HEK293 (cell line): ENCODE measurements around the gene BRDT.

Experiments used
- CTCF ChIA-PET: fragments of 350-600 bp; formaldehyde crosslinking; extraction: SDS; loops from one replicate; lab custom pipeline; 2021; ENCODE audit warnings: antibody characterized with exemption; lab: Yijun Ruan, JAX
- POLR2A ChIA-PET: fragments of 300-600 bp; formaldehyde crosslinking; extraction: SDS; loops from one replicate; lab custom pipeline; 2020; ENCODE audit warnings: antibody characterized with exemption, inconsistent platforms; lab: Yijun Ruan, JAX
- H3K27ac ChIP-seq: fragments of 200-500 bp; sonication (Bioruptor generic); 2 replicates; pipeline ENCODE4 v1.5.1; 2014; ENCODE audit warnings: low read depth, low read length, control low read depth, inconsistent platforms; ENCODE audit errors: extremely low read depth
- H3K36me3 ChIP-seq, 2 experiments: fragments of 200-500 bp in 1 of 2; sonication (Bioruptor generic) in 1 of 2; 1 replicate in 1 of 2; 2 replicates in 1 of 2; pipeline ENCODE4 v1.5.1; 2014 to 2017; ENCODE audit warnings: inconsistent platforms in 2 of 2, low read length in 2 of 2; ENCODE audit not compliant: control insufficient read depth in 2 of 2, insufficient read depth in 1 of 2
- H3K4me1 ChIP-seq: fragments of 200-500 bp; sonication (Bioruptor generic); 2 replicates; pipeline ENCODE4 v1.5.1; 2014; ENCODE audit warnings: mild to moderate bottlenecking, low read length, inconsistent platforms; ENCODE audit not compliant: control insufficient read depth, insufficient read depth
- H3K4me3 ChIP-seq: 2 replicates; pipeline ENCODE4 v1.5.1; 2011; ENCODE audit warnings: low read depth, mild to moderate bottlenecking, control low read depth, low read length, moderate library complexity
- H3K9me3 ChIP-seq: fragments of 200-500 bp; sonication (Bioruptor generic); 2 replicates; pipeline ENCODE4 v1.5.1; 2014; ENCODE audit warnings: low read depth, low read length, inconsistent platforms; ENCODE audit not compliant: control insufficient read depth, insufficient read depth
- KLF16 ChIP-seq: fragments of 450-650 bp; formaldehyde crosslinking; IDR thresholded peaks from 2 replicates; pipeline ENCODE4 v1.5.1; 2017; ENCODE audit warnings: missing biosample characterization, missing genetic modification characterization
- REPIN1 ChIP-seq: fragments of 450-650 bp; formaldehyde crosslinking; IDR thresholded peaks from 2 replicates; pipeline ENCODE4 v1.5.1; 2017; ENCODE audit warnings: missing biosample characterization, missing genetic modification characterization, low read depth
- TCF7L2 ChIP-seq: IDR thresholded peaks from 2 replicates; pipeline ENCODE4 v1.6.1; 2011; ENCODE audit warnings: low read depth, mild to moderate bottlenecking, inconsistent platforms, low read length, moderate library complexity, borderline replicate concordance
- TRIM28 ChIP-seq: IDR thresholded peaks from 2 replicates; pipeline ENCODE4 v1.6.1; 2011; ENCODE audit warnings: low read length, control low read depth, borderline replicate concordance
- ZBTB8A ChIP-seq: fragments of 450-650 bp; formaldehyde crosslinking; IDR thresholded peaks from 2 replicates; pipeline ENCODE4 v1.5.1; 2016; ENCODE audit warnings: missing biosample characterization, missing genetic modification characterization
- ZIC2 ChIP-seq: fragments of 450-650 bp; formaldehyde crosslinking; IDR thresholded peaks from 2 replicates; pipeline ENCODE4 v1.5.1; 2016; ENCODE audit warnings: missing biosample characterization, missing genetic modification characterization
- ZNF138 ChIP-seq: fragments of 450-650 bp; formaldehyde crosslinking; IDR thresholded peaks from 2 replicates; pipeline ENCODE4 v1.5.1; 2016; ENCODE audit warnings: missing biosample characterization, missing genetic modification characterization, borderline replicate concordance
- ZNF335 ChIP-seq: fragments of 450-650 bp; formaldehyde crosslinking; conservative IDR thresholded peaks from 2 replicates; pipeline ENCODE4 v1.5.1; 2016; ENCODE audit warnings: missing biosample characterization, missing genetic modification characterization
- ZNF37A ChIP-seq: fragments of 450-650 bp; IDR thresholded peaks from 2 replicates; pipeline ENCODE4 v1.5.1; 2018; ENCODE audit warnings: missing biosample characterization, missing genetic modification characterization
- ZNF529 ChIP-seq: fragments of 450-650 bp; formaldehyde crosslinking; IDR thresholded peaks from 2 replicates; pipeline ENCODE4 v1.5.1; 2017; ENCODE audit warnings: missing genetic modification characterization, missing biosample characterization; ENCODE audit not compliant: insufficient replicate concordance
- ZNF530 ChIP-seq: fragments of 450-650 bp; formaldehyde crosslinking; IDR thresholded peaks from 2 replicates; pipeline ENCODE4 v1.5.1; 2016; ENCODE audit warnings: low read depth, missing biosample characterization, missing genetic modification characterization
- ZNF561 ChIP-seq: fragments of 450-650 bp; IDR thresholded peaks from 2 replicates; pipeline ENCODE4 v1.5.1; 2018; ENCODE audit warnings: missing biosample characterization, missing genetic modification characterization, borderline replicate concordance
- ZNF654 ChIP-seq: fragments of 450-650 bp; formaldehyde crosslinking; IDR thresholded peaks from 2 replicates; pipeline ENCODE4 v1.5.1; 2016; ENCODE audit warnings: low read depth, missing biosample characterization, missing genetic modification characterization
- ZNF658 ChIP-seq: fragments of 450-650 bp; formaldehyde crosslinking; IDR thresholded peaks from 2 replicates; pipeline ENCODE4; 2016; ENCODE audit warnings: missing biosample characterization, missing genetic modification characterization
- ZNF670 ChIP-seq: fragments of 450-650 bp; formaldehyde crosslinking; IDR thresholded peaks from 2 replicates; pipeline ENCODE4 v1.5.1; 2016; ENCODE audit warnings: missing biosample characterization, missing genetic modification characterization, low read depth
- ZNF76 ChIP-seq: fragments of 450-650 bp; formaldehyde crosslinking; IDR thresholded peaks from 2 replicates; pipeline ENCODE4; 2016; ENCODE audit warnings: low read depth, missing biosample characterization, missing genetic modification characterization, borderline replicate concordance
- ZSCAN16 ChIP-seq: fragments of 450-650 bp; formaldehyde crosslinking; IDR thresholded peaks from 2 replicates; pipeline ENCODE4 v1.5.1; 2016; ENCODE audit warnings: missing biosample characterization, missing genetic modification characterization
- TF ChIP-seq, protein P1 (sequence below): fragments of 450-650 bp; formaldehyde crosslinking; IDR thresholded peaks from 2 replicates; pipeline ENCODE4 v1.5.1; 2016; ENCODE audit warnings: missing biosample characterization, missing genetic modification characterization
- TF ChIP-seq, protein P2 (sequence below): fragments of 450-650 bp; formaldehyde crosslinking; IDR thresholded peaks from 2 replicates; pipeline ENCODE4 v1.5.1; 2016; ENCODE audit warnings: missing biosample characterization, missing genetic modification characterization
- TF ChIP-seq, protein P3 (sequence below): fragments of 450-650 bp; formaldehyde crosslinking; IDR thresholded peaks from 2 replicates; pipeline ENCODE4 v1.5.1; 2016; ENCODE audit warnings: missing biosample characterization, missing genetic modification characterization

The BRDT gene

DNA sequence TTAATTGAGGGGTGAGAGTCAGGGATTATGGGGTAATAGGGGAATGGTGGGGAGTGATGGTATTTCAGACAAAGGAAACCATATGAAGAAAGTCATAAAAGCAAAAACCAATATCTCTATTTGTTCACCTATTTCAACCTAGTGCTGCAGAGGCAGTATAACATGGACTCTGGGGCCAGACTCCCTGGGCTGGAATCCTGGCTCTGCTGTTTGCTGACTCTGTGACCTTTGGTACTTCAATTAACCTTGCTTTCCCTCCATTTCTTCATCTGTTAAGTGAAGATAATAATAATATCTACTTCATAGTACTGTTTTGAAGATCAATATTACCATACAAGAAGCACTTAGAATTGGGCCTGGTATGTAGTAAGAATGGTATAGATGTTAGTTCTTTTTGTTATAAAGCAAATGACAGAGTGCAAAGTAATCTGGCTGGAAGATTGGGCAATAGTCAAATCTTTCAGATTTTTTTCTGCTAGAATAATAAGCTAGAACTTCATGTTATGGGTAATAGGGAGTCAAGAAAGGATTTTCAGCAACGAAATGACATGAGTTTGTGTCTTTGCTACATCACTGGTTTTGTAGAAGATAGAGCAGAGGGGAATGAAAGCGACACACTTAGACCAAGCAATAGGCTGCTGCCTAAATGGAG is 89.6 kb downstream of the BRDT start:
- POLR2A ChIA-PET = no interaction called here
- TF ChIP-seq ZNF654 (no peak), ZNF138 (tag by site-specific recombination) (no peak)
- no peak overlapping the region for H3K27ac ChIP-seq
- CTCF ChIA-PET = no interaction called here
- H3K4me1 ChIP-seq = no peaks in the 10 kb centered on the region
- no peak overlapping the region for H3K4me3 ChIP-seq
- no peaks in the 10 kb centered on the region for H3K9me3 ChIP-seq
- no peaks in the 10 kb centered on the region for H3K36me3 ChIP-seq

DNA sequence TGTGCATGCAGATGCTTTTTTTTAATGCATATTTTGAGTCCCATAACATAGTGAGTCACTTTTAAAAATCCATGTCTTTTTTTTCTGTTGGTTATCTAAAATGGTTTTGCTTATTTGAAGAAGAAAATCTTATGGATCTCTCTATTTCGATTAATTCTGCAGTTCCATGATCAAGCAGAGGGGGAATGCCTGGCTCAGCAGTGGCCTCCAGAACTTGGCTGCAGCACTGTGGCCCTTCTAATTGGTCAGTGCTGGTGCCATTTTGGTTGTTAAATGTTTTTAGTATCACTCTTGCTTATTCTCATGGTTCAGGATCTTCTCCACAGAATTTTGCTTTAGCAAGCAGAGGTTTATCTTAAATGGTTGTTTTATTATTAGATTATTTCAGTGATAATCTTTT is 91.8 kb downstream of the BRDT start:
- Histone ChIP-seq H3K4me1 (no peaks in the 10 kb centered on the region), H3K27ac (no peak overlapping the region), H3K4me3 (no peak overlapping the region), H3K36me3 (no peaks in the 10 kb centered on the region), H3K9me3 (no peaks in the 10 kb centered on the region)
- ChIA-PET CTCF (interaction anchor here (0.6 kb wide), 1 partner anchor 53 kb away, joined by 3 read pairs; no protein-coding TSS in a partner anchor), POLR2A (no interaction called here)
- TF ChIP-seq, protein P1, sequence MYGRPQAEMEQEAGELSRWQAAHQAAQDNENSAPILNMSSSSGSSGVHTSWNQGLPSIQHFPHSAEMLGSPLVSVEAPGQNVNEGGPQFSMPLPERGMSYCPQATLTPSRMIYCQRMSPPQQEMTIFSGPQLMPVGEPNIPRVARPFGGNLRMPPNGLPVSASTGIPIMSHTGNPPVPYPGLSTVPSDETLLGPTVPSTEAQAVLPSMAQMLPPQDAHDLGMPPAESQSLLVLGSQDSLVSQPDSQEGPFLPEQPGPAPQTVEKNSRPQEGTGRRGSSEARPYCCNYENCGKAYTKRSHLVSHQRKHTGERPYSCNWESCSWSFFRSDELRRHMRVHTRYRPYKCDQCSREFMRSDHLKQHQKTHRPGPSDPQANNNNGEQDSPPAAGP (tag by site-specific recombination) = no peak
- TF ChIP-seq ZNF670 (tag by site-specific recombination) = no peak
- no peak for TF ChIP-seq KLF16 (tag by site-specific recombination)
- TF ChIP-seq ZNF37A (tag by site-specific recombination) = no peak
- TF ChIP-seq ZNF561 (tag by site-specific recombination) = no peak
- no peak for TF ChIP-seq TCF7L2
- TF ChIP-seq ZNF658 (tag by site-specific recombination) = no peak
- TF ChIP-seq, protein P2, sequence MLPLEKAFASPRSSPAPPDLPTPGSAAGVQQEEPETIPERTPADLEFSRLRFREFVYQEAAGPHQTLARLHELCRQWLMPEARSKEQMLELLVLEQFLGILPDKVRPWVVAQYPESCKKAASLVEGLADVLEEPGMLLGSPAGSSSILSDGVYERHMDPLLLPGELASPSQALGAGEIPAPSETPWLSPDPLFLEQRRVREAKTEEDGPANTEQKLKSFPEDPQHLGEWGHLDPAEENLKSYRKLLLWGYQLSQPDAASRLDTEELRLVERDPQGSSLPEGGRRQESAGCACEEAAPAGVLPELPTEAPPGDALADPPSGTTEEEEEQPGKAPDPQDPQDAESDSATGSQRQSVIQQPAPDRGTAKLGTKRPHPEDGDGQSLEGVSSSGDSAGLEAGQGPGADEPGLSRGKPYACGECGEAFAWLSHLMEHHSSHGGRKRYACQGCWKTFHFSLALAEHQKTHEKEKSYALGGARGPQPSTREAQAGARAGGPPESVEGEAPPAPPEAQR (tag by site-specific recombination) = no peak
- TF ChIP-seq, protein P3, sequence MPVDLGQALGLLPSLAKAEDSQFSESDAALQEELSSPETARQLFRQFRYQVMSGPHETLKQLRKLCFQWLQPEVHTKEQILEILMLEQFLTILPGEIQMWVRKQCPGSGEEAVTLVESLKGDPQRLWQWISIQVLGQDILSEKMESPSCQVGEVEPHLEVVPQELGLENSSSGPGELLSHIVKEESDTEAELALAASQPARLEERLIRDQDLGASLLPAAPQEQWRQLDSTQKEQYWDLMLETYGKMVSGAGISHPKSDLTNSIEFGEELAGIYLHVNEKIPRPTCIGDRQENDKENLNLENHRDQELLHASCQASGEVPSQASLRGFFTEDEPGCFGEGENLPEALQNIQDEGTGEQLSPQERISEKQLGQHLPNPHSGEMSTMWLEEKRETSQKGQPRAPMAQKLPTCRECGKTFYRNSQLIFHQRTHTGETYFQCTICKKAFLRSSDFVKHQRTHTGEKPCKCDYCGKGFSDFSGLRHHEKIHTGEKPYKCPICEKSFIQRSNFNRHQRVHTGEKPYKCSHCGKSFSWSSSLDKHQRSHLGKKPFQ (tag by site-specific recombination) = no peak
- no peak for TF ChIP-seq ZNF529
- no peak for TF ChIP-seq ZIC2 (tag by site-specific recombination)
- no peak for TF ChIP-seq ZSCAN16 (tag by site-specific recombination)
- no peak for TF ChIP-seq ZNF76 (tag by site-specific recombination)
- no peak for TF ChIP-seq ZNF530 (tag by site-specific recombination)
- no peak for TF ChIP-seq REPIN1
- TF ChIP-seq ZNF138 (tag by site-specific recombination) = no peak
- TF ChIP-seq TRIM28 = no peak
- TF ChIP-seq ZBTB8A (tag by site-specific recombination) = no peak
- no peak for TF ChIP-seq ZNF335 (tag by site-specific recombination)
